ENCODE measurements around the gene BLOC1S4. TPM values are rescaled to one million over a fixed set of nuclear protein-coding genes. Genes with fewer than 3 reads are reported as not detected.
"Not testable (repeated sequence)": the region's sequence is repeated elsewhere in the genome, so short reads cannot be mapped to it uniquely, and the experiment has no call there.

BLOC1S4 gene
- polyA plus RNA-seq, 1 of the 3 experiments (the other 2 are of a cell fraction), result 22.1 TPM

GRCh38 chr4:6671648-6672047 is 44.3 kb upstream of the BLOC1S4 start:
- no peaks in the 10 kb centered on the region for H3K9me3 ChIP-seq
- no peaks in the 10 kb centered on the region for H3K27me3 ChIP-seq (ENCODE audit: insufficient read depth)
- no peak overlapping the region for H2AFZ ChIP-seq (ENCODE audit: low read depth)
- H3K9ac ChIP-seq, result no peak overlapping the region
- no peak overlapping the region for H3K27ac ChIP-seq (ENCODE audit: low read depth in 2 of 2, low read length in 1 of 2)
- peaks cover 9 to 11% of the 10 kb centered on the region in 2 experiments for H3K36me3 ChIP-seq (replicated peaks in 1 of 2; ENCODE audit: control insufficient read depth in 1 of 2, insufficient read depth in 2 of 2, low read length in 1 of 2)
- peaks cover 16 to 17% of the 10 kb centered on the region in 2 experiments; a peak in 2 of 4 replicates for H3K4me1 ChIP-seq (ENCODE audit: control insufficient read depth in 1 of 2, insufficient read depth in 2 of 2, low read depth in 1 of 2, low read length in 1 of 2)
- no peak for DNase-seq
- no peak overlapping the region for H3K4me2 ChIP-seq
- H3K9me2 ChIP-seq, result no peaks in the 10 kb centered on the region
- TF ChIP-seq GABPA (IDR thresholded peaks at IDR 0.05; ENCODE audit: low read depth), result no peak
- no peak for TF ChIP-seq TAF1 (IDR thresholded peaks at IDR 0.05; ENCODE audit: borderline replicate concordance, low read depth, low read length)
- TF ChIP-seq SMC3 (IDR thresholded peaks at IDR 0.05; ENCODE audit: low read depth, low read length), result no peak
- no peak for TF ChIP-seq TEAD4 (IDR thresholded peaks at IDR 0.05; ENCODE audit: borderline replicate concordance, insufficient read depth)
- TF ChIP-seq RXRA (IDR thresholded peaks at IDR 0.05; ENCODE audit: borderline replicate concordance, low read depth), result no peak
- TF ChIP-seq RAD21 (IDR thresholded peaks at IDR 0.05; ENCODE audit: low read length), result no peak
- no peak for TF ChIP-seq SIN3A (IDR thresholded peaks at IDR 0.05; ENCODE audit: borderline replicate concordance, low read depth, low read length)
- TF ChIP-seq POLR2AphosphoS5 (IDR thresholded peaks at IDR 0.05; ENCODE audit: low read depth, low read length), result no peak
- TF ChIP-seq MXI1 (IDR thresholded peaks at IDR 0.05; ENCODE audit: low read depth, low read length), result no peak
- TF ChIP-seq NRF1 (IDR thresholded peaks at IDR 0.05; ENCODE audit: low read depth, low read length), result no peak
- no peak for TF ChIP-seq CHD2 (IDR thresholded peaks at IDR 0.05; ENCODE audit: low read length, partially characterized antibody)
- TF ChIP-seq, protein P1, sequence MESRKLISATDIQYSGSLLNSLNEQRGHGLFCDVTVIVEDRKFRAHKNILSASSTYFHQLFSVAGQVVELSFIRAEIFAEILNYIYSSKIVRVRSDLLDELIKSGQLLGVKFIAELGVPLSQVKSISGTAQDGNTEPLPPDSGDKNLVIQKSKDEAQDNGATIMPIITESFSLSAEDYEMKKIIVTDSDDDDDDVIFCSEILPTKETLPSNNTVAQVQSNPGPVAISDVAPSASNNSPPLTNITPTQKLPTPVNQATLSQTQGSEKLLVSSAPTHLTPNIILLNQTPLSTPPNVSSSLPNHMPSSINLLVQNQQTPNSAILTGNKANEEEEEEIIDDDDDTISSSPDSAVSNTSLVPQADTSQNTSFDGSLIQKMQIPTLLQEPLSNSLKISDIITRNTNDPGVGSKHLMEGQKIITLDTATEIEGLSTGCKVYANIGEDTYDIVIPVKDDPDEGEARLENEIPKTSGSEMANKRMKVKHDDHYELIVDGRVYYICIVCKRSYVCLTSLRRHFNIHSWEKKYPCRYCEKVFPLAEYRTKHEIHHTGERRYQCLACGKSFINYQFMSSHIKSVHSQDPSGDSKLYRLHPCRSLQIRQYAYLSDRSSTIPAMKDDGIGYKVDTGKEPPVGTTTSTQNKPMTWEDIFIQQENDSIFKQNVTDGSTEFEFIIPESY (IDR thresholded peaks at IDR 0.05; ENCODE audit: borderline replicate concordance, low read depth), result no peak
- TF ChIP-seq, protein P2, sequence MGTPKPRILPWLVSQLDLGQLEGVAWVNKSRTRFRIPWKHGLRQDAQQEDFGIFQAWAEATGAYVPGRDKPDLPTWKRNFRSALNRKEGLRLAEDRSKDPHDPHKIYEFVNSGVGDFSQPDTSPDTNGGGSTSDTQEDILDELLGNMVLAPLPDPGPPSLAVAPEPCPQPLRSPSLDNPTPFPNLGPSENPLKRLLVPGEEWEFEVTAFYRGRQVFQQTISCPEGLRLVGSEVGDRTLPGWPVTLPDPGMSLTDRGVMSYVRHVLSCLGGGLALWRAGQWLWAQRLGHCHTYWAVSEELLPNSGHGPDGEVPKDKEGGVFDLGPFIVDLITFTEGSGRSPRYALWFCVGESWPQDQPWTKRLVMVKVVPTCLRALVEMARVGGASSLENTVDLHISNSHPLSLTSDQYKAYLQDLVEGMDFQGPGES (IDR thresholded peaks at IDR 0.05; ENCODE audit: low read depth, low read length), result no peak
- no peak for TF ChIP-seq EZH2phosphoT487 (IDR thresholded peaks at IDR 0.05; ENCODE audit: borderline replicate concordance, low read depth)
- peaks cover 23% of the 10 kb centered on the region for H3K79me2 ChIP-seq (ENCODE audit: insufficient read depth)
- peaks cover 14% of the 10 kb centered on the region for H4K20me1 ChIP-seq (ENCODE audit: insufficient read depth)
- H3K4me3 ChIP-seq (ENCODE audit: low read depth in 2 of 2, low read length in 1 of 2), result no peak overlapping the region
- 89% methylated on average over 1 of the region's 1 CpG for WGBS (ENCODE audit: low lambda C conversion rate)
- CTCF ChIA-PET, result no interaction called here
- POLR2A ChIA-PET, result no interaction called here
- peaks cover 16% of the 10 kb centered on the region for H3F3A ChIP-seq (replicated peaks; ENCODE audit: insufficient read depth)

GRCh38 chr4:6672131-6672530 is 43.8 kb upstream of the BLOC1S4 start:
- H3K27me3 ChIP-seq (ENCODE audit: insufficient read depth), result no peaks in the 10 kb centered on the region
- TF ChIP-seq SIN3A (IDR thresholded peaks at IDR 0.05; ENCODE audit: borderline replicate concordance, low read depth, low read length), result no peak
- H3K27ac ChIP-seq (ENCODE audit: low read depth in 2 of 2, low read length in 1 of 2), result no peak overlapping the region
- peaks cover 16% of the 10 kb centered on the region for H3F3A ChIP-seq (replicated peaks; ENCODE audit: insufficient read depth)
- ChIA-PET CTCF (no interaction called here), POLR2A (no interaction called here)
- 97% methylated on average over 19 of the region's 19 CpGs for WGBS (ENCODE audit: low lambda C conversion rate)
- no peak overlapping the region for H3K4me3 ChIP-seq (ENCODE audit: low read depth in 2 of 2, low read length in 1 of 2)
- H4K20me1 ChIP-seq (ENCODE audit: insufficient read depth), result peaks cover 14% of the 10 kb centered on the region
- no peaks in the 10 kb centered on the region for H3K9me2 ChIP-seq
- no peaks in the 10 kb centered on the region for H3K9me3 ChIP-seq
- DNase-seq, result no peak
- no peak overlapping the region for H2AFZ ChIP-seq (ENCODE audit: low read depth)
- H3K4me2 ChIP-seq, result no peak overlapping the region
- no peak overlapping the region for H3K9ac ChIP-seq
- peaks cover 9 to 12% of the 10 kb centered on the region in 2 experiments for H3K36me3 ChIP-seq (replicated peaks in 1 of 2; ENCODE audit: control insufficient read depth in 1 of 2, insufficient read depth in 2 of 2, low read length in 1 of 2)
- peaks cover 16 to 20% of the 10 kb centered on the region in 2 experiments; a peak in 2 of 4 replicates for H3K4me1 ChIP-seq (ENCODE audit: control insufficient read depth in 1 of 2, insufficient read depth in 2 of 2, low read depth in 1 of 2, low read length in 1 of 2)
- peaks cover 28% of the 10 kb centered on the region for H3K79me2 ChIP-seq (ENCODE audit: insufficient read depth)

GRCh38 chr4:6672541-6673190 is 43.3 kb upstream of the BLOC1S4 start:
- peak overlapping the region; percentile 73 to 87; a peak in 3 of 4 replicates for H3K4me3 ChIP-seq (ENCODE audit: low read depth in 2 of 2, low read length in 1 of 2)
- ChIA-PET CTCF (interaction anchor here (1.3 to 3.5 kb wide), 2 partner anchors 10 to 125 kb away, joined by 3 to 25 read pairs; no protein-coding TSS in a partner anchor), POLR2A (interaction anchor here (0.8 to 1.6 kb wide), 7 partner anchors 14 to 122 kb away, joined by 3 to 11 read pairs (median 4); partner anchors contain the start of genes MAN2B2, MRFAP1, MRFAP1L1 and S100P)
- peaks cover 16% of the 10 kb centered on the region for H3F3A ChIP-seq (replicated peaks; ENCODE audit: insufficient read depth)
- H4K20me1 ChIP-seq (ENCODE audit: insufficient read depth), result peaks cover 14% of the 10 kb centered on the region
- not testable (repeated sequence) for H3K9me3 ChIP-seq; DNase-seq; H3K27me3 ChIP-seq (ENCODE audit: insufficient read depth); H3K9ac ChIP-seq; H3K9me2 ChIP-seq
- H3K79me2 ChIP-seq (ENCODE audit: insufficient read depth), result peaks cover 33% of the 10 kb centered on the region
- H3K4me1 ChIP-seq (ENCODE audit: control insufficient read depth in 1 of 2, insufficient read depth in 2 of 2, low read depth in 1 of 2, low read length in 1 of 2), result peaks cover 16 to 20% of the 10 kb centered on the region in 2 experiments; a peak in 2 of 4 replicates
- H2AFZ ChIP-seq (ENCODE audit: low read depth), result peak overlapping the region; percentile 99; the same call in 1 of the 2 replicates
- peaks cover 9 to 12% of the 10 kb centered on the region in 2 experiments for H3K36me3 ChIP-seq (replicated peaks in 1 of 2; ENCODE audit: control insufficient read depth in 1 of 2, insufficient read depth in 2 of 2, low read length in 1 of 2)
- H3K27ac ChIP-seq (ENCODE audit: low read depth in 2 of 2, low read length in 1 of 2), result peak overlapping the region in 1 of 2 experiments; percentile 91; a peak in 2 of 4 replicates
- peak overlapping the region; percentile 83 for H3K4me2 ChIP-seq
- 98% methylated on average over 8 of the region's 34 CpGs for WGBS (ENCODE audit: low lambda C conversion rate)
